HG02610 (cell line): ENCODE measurements around the gene ZFPM1.

ENCODE experiments used
- ATAC-seq: cut with Tn5 transposase; IDR thresholded peaks from one replicate; pipeline ENCODE4 v1.9.1; 2021; ENCODE audit warnings: mild to moderate bottlenecking, moderate library complexity; ENCODE audit not compliant: unreplicated experiment

The ZFPM1 gene

GRCh38 chr16:88433632-88434352 lies 19.3 kb upstream of the ZFPM1 start:
- no peak for ATAC-seq

- no peak for ATAC-seq
Measured at GRCh38 chr16:88434353-88434690, 18.8 kb upstream of the ZFPM1 start.

GRCh38 chr16:88434746-88435145 lies 18.3 kb upstream of the ZFPM1 start:
- no peak for ATAC-seq

- ATAC-seq, result no peak
Measured at GRCh38 chr16:88435437-88436355, 17.4 kb upstream of the ZFPM1 start.

GRCh38 chr16:88436796-88437195 lies 16.3 kb upstream of the ZFPM1 start:
- no peak for ATAC-seq

GRCh38 chr16:88437367-88437964 lies 15.6 kb upstream of the ZFPM1 start:
- ATAC-seq, result no peak

GRCh38 chr16:88438084-88438870 lies 14.8 kb upstream of the ZFPM1 start:
- no peak for ATAC-seq

- no peak for ATAC-seq
Measured at GRCh38 chr16:88439016-88439415, 14.1 kb upstream of the ZFPM1 start.

- ATAC-seq, result no peak
Measured at GRCh38 chr16:88439706-88440105, 13.4 kb upstream of the ZFPM1 start.

GRCh38 chr16:88440111-88440510 lies 13.0 kb upstream of the ZFPM1 start:
- ATAC-seq, result no peak

GRCh38 chr16:88440686-88441405 lies 12.2 kb upstream of the ZFPM1 start:
- no peak for ATAC-seq

- ATAC-seq, result no peak
Measured at GRCh38 chr16:88441460-88441859, 11.6 kb upstream of the ZFPM1 start.

- ATAC-seq, result no peak
Measured at GRCh38 chr16:88442383-88442726, 10.7 kb upstream of the ZFPM1 start.

- no peak for ATAC-seq
Measured at GRCh38 chr16:88442727-88443576, 10.1 kb upstream of the ZFPM1 start.

- ATAC-seq, result no peak
Measured at GRCh38 chr16:88444826-88445582, 8.1 kb upstream of the ZFPM1 start.

- no peak for ATAC-seq
Measured at GRCh38 chr16:88445583-88445960, 7.5 kb upstream of the ZFPM1 start.

- ATAC-seq, result no peak
Measured at GRCh38 chr16:88446061-88446460, 7.0 kb upstream of the ZFPM1 start.

GRCh38 chr16:88446736-88447135 lies 6.3 kb upstream of the ZFPM1 start:
- no peak for ATAC-seq

GRCh38 chr16:88447881-88448280 lies 5.2 kb upstream of the ZFPM1 start:
- ATAC-seq, result no peak
